ENCODE results near the gene BRPF3.

BRPF3 gene

GRCh38 chr6:36249536-36249935, 53.0 kb downstream of the BRPF3 start:
- DNase-seq: no peak
- intact Hi-C loops (cut with DNase I): no loop called here

DNA sequence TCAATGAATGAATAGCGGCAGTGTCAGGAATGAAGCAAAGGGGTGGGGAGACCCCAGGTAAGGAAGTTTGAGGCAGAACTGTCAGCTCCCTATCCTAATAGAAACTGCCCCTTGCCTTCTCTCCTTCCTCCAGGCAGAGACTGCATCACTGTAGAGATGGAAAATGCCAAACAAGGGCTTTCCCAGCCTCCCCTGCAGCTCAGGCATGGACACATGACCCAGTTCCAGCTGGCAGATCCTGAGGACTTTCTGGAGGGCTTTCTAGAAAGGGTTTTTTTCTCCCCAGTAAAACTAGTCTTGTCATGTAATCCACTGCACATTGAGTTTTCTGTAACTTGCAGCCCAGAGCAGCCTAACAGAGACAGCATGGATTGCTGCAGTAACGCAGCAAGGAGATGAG, 55.5 kb downstream of the BRPF3 start:
- peak in 2 of 42 donors; percentile 13 to 14 for DNase-seq
- intact Hi-C loops (cut with DNase I): no loop called here

DNA sequence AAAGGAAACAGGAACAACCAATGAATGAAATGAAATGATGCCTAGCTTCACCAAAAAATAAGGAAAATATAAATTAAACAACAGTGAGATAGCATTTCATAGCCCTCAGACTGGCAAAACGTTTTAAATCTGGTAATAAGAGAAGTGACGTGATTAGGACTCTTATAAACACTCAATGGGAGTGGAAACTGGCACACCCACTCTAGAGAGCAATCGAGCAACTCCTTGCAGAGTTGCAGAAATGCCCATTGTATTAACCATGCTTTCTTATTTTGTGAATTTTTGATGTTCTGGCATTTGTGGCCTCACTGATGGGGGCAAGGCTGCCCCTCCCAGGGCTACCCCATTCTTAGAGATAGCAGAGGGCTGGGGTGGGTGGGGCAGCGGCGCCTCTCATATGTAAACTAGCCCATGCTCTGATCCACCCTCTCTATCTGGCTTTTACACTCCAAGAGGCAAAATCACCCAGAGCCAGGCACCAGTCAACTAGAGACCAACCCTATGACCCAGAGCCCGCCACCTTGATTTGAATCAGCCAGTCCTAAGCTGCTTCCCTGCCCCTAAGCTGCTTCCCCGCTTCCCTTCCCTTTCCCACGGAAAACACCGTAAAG, 67.0 kb downstream of the BRPF3 start:
- intact Hi-C loops (cut with DNase I): no loop called here

GRCh38 chr6:36265744-36266143, 69.2 kb downstream of the BRPF3 start:
- DNase-seq: no peak
- intact Hi-C loops (cut with DNase I): no loop called here

More for the DNA sequence above, 67.0 kb downstream of the BRPF3 start:
- DNase-seq: peak in 1 of 42 donors; percentile 23

DNA sequence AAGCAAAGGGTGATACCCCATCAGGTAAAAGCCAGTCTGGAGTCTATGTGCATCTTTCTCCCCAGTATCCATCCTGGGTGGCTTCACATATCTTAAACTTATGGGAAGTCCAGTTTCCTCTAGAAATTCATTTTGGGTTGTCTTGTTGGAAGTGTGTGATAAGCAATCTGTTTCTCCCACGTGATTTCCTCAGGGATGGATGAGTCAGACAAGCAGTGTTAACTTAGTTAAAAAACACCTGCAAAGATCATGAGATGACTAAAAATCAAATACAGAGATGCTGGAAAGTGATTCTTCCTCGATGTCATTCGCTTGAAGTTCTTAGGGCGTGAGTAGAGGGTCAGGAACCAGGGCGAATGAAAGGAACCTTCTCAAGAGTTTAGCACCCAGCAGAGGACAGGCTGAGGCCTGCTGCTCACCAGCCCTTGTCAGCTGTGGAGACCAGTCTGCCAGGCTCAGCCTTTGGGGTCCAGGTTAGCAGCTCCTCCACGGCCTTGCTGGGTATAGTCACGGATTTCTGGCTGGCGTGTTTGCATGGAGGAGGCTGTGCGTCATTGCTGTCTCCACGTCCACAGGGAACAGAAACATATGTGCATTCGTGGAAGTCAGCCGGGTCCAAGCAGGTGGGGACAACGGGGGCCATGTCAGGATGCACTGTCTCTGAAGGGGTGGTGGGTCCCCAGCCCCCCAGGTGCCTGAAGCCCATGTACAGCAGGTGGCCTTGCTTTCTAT, 70.5 kb downstream of the BRPF3 start:
- intact Hi-C loops (cut with DNase I): no loop called here
- peak in 14 of 42 donors; percentile 11 to 64 (median 37) for DNase-seq

DNA sequence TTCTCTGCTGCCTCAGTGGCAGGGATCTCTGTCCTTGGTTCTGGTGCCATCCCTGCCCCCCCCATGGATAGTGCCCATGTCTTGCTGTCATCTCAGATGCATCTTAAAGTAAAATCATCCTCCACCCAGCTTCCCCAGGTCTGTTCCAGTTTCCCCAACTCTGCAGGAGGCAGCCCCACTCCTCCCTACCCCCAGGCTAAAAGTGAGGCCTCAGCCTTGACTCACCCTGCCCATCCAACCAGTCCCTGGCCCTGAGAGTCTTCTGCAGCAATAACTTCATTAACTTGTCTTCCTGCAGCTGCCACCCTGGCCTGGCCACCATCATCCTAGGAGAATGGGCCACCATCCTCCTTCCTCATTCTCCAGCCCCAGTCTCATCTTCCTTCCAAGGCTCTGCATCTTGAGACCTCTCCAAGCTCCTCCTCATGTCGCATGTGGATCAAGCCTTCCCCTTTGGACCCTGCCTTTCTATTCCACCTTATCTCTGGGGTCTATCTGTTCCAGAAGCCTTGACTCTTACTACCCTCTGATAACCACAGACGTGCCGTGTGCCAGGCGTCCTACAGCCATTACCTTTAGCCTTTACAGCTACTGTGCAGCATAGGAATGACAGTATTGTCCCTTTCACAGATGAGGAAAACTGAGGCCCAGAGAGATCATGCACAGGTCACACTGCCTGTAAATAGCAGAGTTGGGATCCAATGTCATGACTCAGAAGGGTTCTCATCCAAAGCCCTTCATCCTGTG, 71.4 kb downstream of the BRPF3 start:
- DNase-seq: no peak
- intact Hi-C loops (cut with DNase I): no loop called here

GRCh38 chr6:36268478-36269275, 72.1 kb downstream of the BRPF3 start:
- intact Hi-C loops (cut with DNase I): no loop called here
- peak; percentile 39 to 94 (median 78) for DNase-seq

DNA sequence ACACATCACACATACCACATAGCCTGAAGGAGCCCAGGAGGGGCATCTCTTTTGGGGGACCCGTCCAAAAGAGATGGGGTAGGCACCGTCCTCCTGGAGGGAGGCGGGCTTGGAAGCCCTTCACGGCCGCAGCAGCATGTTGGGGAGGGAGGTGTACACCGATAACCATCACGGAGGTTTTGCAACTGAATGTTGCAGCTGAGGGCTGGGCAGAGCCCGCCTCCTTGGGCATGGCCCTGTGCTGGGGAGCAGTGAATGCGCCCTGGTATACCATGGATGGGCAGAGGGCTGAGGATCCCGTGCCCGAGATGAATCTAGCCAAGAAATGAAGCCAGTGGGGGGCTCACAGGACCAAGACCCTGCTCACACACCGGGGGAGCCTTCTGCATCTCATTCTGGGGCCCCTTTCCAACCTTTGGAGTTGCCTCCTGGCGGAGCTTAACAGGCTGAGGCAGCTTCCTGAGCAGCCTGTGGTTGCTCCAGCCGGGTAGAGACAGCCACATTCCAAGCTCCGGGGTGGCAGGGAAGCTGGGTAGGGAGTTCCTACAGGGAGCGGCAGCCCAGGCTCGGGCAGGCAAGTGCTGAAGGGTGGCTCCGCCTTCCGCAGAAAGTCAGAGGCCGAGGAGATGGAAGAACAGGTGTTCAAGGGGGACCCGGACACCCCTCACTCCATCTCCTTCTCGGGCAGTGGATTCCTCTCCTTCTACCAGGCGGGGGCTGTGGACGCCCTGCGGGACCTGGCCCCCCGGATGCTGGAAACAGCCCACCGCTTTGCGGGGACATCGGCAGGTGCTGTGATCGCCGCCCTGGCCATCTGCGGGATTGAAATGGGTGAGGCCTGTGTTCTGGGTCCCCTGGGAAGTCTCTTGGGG, 73.5 kb downstream of the BRPF3 start, which contains the start of gene PNPLA1:
PNPLA1 (plus strand) TSS at position 227 of the 872 bp plus-strand sequence; CDS start at position 627, 400 bp downstream.
- intact Hi-C loops (cut with DNase I): no loop called here
- DNase-seq: no peak

DNA sequence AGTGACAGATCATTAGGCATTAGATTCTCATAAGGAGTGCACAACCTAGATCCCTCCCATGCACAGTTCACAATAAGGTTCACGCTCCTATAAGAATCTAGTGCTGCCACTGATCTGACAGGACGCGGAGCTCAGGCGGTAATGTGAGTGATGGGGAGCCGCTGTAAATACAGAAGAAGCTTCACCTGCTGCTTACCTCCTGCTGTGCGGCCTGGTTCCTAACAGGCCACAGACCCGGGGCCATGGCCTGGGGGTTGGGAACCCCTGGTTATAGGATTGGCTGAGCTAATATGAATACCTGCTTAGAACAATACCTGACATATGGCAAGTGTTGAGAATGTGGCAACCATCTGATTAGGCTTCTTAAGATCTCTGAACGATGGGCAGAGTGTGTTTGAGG, 75.7 kb downstream of the BRPF3 start:
- intact Hi-C loops (cut with DNase I): no loop called here

DNA sequence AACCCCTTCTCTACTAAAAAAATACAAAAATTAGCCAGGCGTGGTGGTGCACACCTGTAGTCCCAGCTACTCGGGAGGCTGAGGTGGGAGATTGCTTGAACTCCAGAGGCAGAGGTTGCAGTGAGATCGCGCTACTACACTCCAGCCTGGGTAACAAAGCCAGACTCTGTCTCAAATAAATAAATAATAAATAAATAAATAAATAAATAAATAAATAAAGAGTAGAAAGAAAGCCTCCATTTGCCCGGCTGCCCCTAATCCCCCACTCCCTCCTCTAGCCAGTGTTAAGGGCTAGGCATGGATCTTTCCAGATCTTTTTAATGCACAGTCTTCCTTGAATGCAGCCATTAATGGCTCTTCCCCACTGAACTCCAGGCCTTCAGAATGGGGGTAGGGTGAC, 76.5 kb downstream of the BRPF3 start:
- intact Hi-C loops (cut with DNase I): no loop called here
- no peak for DNase-seq

More for the DNA sequence above, 75.7 kb downstream of the BRPF3 start:
- no peak for DNase-seq

- no peak for DNase-seq
- intact Hi-C loops (cut with DNase I): no loop called here
These were observed 77.4 kb downstream of the BRPF3 start for GRCh38 chr6:36273802-36274514.

DNA sequence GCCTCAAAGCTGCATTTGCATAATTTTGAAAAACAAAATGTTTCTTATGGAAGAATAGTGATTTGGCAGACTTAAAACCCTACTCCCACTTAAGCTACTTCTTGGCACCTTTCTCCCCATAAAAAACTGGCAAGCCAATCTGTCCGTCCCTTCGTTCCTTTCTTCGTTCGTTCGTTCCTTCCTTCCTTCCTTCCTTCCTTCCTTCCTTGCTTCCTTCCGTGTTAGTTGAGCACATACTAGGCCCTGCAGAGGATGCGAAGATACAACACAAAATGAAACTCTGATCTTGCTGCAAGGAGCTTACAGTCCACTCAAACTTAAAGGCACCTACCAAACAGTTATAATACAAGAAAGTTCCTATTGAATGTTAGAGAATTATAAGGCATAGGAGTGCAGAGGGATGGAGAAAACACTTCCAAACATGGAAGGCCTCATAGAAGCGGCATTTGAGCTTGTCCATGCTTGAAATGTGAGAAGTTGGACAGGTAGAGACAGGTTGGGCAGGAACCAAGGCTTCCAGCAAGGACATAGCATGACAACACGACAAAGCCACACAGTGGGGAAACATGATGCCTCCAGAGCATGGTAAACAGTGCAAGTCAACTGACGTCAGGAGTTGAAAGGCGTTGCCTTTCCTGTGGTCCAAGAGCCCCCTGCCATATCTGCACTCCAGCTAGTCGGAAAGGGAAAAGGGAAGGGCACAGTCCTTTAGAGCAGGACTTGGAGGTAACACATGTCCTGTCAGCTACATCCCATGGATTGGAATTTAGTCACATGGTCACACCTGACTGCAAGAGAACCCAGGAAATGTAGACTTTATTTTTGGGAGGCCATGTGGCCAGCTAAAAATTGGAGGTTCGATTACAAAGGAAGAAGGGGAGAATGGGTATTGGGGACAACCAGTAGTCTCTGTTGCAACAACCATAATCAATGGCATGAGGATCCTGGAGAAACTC, 80.3 kb downstream of the BRPF3 start:
- intact Hi-C loops (cut with DNase I): no loop called here

GRCh38 chr6:36277946-36278470, 81.5 kb downstream of the BRPF3 start:
- intact Hi-C loops (cut with DNase I): no loop called here
- DNase-seq: no peak

More for the DNA sequence above, 80.3 kb downstream of the BRPF3 start:
- no peak for DNase-seq

GRCh38 chr6:36280467-36280866, 83.9 kb downstream of the BRPF3 start:
- DNase-seq: no peak
- intact Hi-C loops (cut with DNase I): no loop called here

DNA sequence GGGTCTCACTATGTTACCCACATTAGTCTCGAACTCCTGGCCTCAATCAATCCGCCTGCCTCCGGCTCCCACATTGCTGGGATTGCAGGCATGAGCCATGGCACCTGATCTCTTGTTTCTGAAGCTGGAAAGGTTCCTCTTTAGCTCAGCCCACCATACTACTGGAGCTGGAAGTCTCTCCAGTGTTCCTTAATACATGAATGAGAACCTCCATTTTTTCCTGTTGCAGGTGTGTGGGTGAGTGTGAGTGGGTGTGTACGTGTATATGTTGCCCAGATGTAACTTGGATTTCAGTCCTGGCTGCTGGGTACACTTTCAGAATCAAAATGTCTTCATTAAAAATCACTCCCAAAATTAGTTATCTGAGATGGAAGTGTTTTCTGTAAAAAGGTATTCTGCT, 84.4 kb downstream of the BRPF3 start:
- DNase-seq: peak in 3 of 42 donors; percentile 20 to 40 (median 33)
- intact Hi-C loops (cut with DNase I): no loop called here

Measured in head of caudate nucleus (tissue), 42 donors.